GM21423 (cell line): ENCODE results near the gene MMRN1.

Experiments
- ATAC-seq: cut with Tn5 transposase; IDR thresholded peaks from one replicate; pipeline ENCODE4 v1.9.1; 2021; ENCODE audit warnings: mild to moderate bottlenecking, moderate library complexity; ENCODE audit not compliant: unreplicated experiment

MMRN1 gene

GRCh38 chr4:89894649-89895550 lies at the start of gene MMRN1:
Gene MMRN1, plus strand, starts transcription at chr4:89894854. Its CDS starts 118 bp downstream, at chr4:89894972.
- ATAC-seq: peak; percentile 67

GRCh38 chr4:89847571-89848325 lies 46.9 kb upstream of the MMRN1 start:
- ATAC-seq: no peak

GRCh38 chr4:89855236-89855635 lies 39.4 kb upstream of the MMRN1 start:
- no peak for ATAC-seq

GRCh38 chr4:89860971-89861370 lies 33.7 kb upstream of the MMRN1 start:
- ATAC-seq: no peak

- ATAC-seq: no peak
Observed at GRCh38 chr4:89863533-89863932, 31.1 kb upstream of the MMRN1 start.

GRCh38 chr4:89868276-89868675 lies 26.4 kb upstream of the MMRN1 start:
- no peak for ATAC-seq

- ATAC-seq: no peak
Observed at GRCh38 chr4:89868999-89869589, 25.6 kb upstream of the MMRN1 start.

GRCh38 chr4:89871211-89871610 lies 23.4 kb upstream of the MMRN1 start:
- no peak for ATAC-seq

GRCh38 chr4:89876548-89876947 lies 18.1 kb upstream of the MMRN1 start:
- ATAC-seq: no peak

- ATAC-seq: no peak
Observed at GRCh38 chr4:89878611-89879010, 16.0 kb upstream of the MMRN1 start.

- ATAC-seq: no peak
Observed at GRCh38 chr4:89879215-89879614, 15.4 kb upstream of the MMRN1 start.

- ATAC-seq: no peak
Observed at GRCh38 chr4:89889289-89889688, 5.4 kb upstream of the MMRN1 start.

- no peak for ATAC-seq
Observed at GRCh38 chr4:89897867-89898266, 3.2 kb downstream of the MMRN1 start.

- ATAC-seq: peak; percentile 63
Observed at GRCh38 chr4:89898304-89898716, 3.7 kb downstream of the MMRN1 start.

GRCh38 chr4:89899152-89899551 lies 4.5 kb downstream of the MMRN1 start:
- no peak for ATAC-seq

GRCh38 chr4:89899854-89900253 lies 5.2 kb downstream of the MMRN1 start:
- no peak for ATAC-seq

- ATAC-seq: peak; percentile 56
Observed at GRCh38 chr4:89901808-89902431, 7.3 kb downstream of the MMRN1 start.

GRCh38 chr4:89904524-89904923 lies 9.9 kb downstream of the MMRN1 start:
- ATAC-seq: no peak

GRCh38 chr4:89906316-89906715 lies 11.7 kb downstream of the MMRN1 start:
- ATAC-seq: no peak

GRCh38 chr4:89906777-89907521 lies 12.3 kb downstream of the MMRN1 start:
- no peak for ATAC-seq
